ENCODE data around the gene CDC25B. TPM values are rescaled to one million over a fixed set of nuclear protein-coding genes. Genes with fewer than 3 reads are reported as not detected.

Gene CDC25B
- total and polyA plus RNA-seq, 2 of the 13 experiments (the other 11 are each of a cell fraction or from before 2014, with no cell fraction given), result 14.5 to 19.4 TPM

DNA sequence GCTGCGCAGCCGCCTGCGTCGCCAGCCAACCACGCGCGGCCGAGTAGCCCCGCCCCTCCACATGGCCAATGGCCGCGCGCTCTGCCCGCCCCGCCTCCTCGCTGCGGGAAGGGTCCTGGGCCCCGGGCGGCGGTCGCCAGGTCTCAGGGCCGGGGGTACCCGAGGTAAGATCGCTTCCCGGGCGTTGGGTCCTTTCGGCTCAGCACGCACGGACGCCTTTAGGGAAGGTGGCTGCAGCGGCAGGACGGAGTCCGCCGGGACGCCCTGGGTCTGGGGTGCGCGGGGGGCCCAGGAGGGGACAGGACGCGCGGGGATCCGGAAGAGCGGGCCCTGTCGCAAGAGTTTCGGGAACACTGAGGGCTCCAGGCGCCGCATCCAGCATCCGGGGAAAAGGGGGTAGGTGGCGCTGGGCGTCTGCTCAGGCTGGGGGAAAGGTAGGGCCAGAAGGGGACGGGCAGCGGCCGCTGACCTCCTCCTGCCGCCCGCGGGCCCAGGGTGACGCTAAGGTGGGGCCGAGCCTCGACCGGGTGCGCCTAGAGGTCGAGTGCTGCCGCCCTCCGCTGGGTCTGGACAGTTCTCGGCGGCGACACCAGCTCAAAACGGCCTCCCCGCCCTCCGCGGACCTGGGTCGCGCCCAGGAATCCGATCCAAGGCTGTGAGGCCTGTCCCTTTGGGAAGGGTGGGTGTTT lies 50.8 kb downstream of the CDC25B start, which contains the start of gene MAVS (continued):
- TF ChIP-seq RBM39 (IDR thresholded peaks at IDR 0.05; ENCODE audit: low read depth, low read length, poor library complexity, severe bottlenecking) (peak; percentile 99), HNRNPK (IDR thresholded peaks at IDR 0.05; ENCODE audit: low read depth, low read length, poor library complexity, severe bottlenecking) (peak; percentile 86), NR2F1 (CRISPR knock-in tag; IDR thresholded peaks at IDR 0.05) (peak; percentile 6 to 48; a peak in 2 of 4 replicates), PPARG (CRISPR knock-in tag; conservative IDR thresholded peaks at IDR 0.05) (0 out of 2 replicates have a peak, but pooled peaks have one; percentile 38), SMARCE1 (IDR thresholded peaks at IDR 0.05; ENCODE audit: borderline replicate concordance) (no peak), MEF2D (CRISPR knock-in tag; IDR thresholded peaks at IDR 0.05) (peak; percentile 74; the same call in 1 of the 2 replicates), ZKSCAN8 (CRISPR knock-in tag; IDR thresholded peaks at IDR 0.05; ENCODE audit: borderline replicate concordance) (peak; percentile 5), ZNF547 (CRISPR knock-in tag; IDR thresholded peaks at IDR 0.05) (peak; percentile 6; the same call in 1 of the 2 replicates), ZNF781 (CRISPR knock-in tag; IDR thresholded peaks at IDR 0.05; ENCODE audit: borderline replicate concordance, not compliant biosample characterization) (peak; percentile 81), SATB2 (CRISPR knock-in tag; IDR thresholded peaks at IDR 0.05) (peak; percentile 89), NAIF1 (CRISPR knock-in tag; IDR thresholded peaks at IDR 0.05; ENCODE audit: borderline replicate concordance) (no peak; the same call in 1 of the 2 replicates), ZBTB8A (CRISPR knock-in tag; IDR thresholded peaks at IDR 0.05; ENCODE audit: borderline replicate concordance, low read depth) (peak; percentile 64; the same call in 1 of the 2 replicates), TARDBP (CRISPR knock-in tag; IDR thresholded peaks at IDR 0.05) (peak; percentile 85), SNAPC2 (CRISPR knock-in tag; IDR thresholded peaks at IDR 0.05) (no peak), SRSF9 (IDR thresholded peaks at IDR 0.05; ENCODE audit: borderline replicate concordance, insufficient read depth, low read depth, low read length, poor library complexity, severe bottlenecking) (no peak), ZNF232 (CRISPR knock-in tag; IDR thresholded peaks at IDR 0.05; ENCODE audit: borderline replicate concordance) (0 out of 2 replicates have a peak, but pooled peaks have one; percentile 9), ZNF335 (CRISPR knock-in tag; IDR thresholded peaks at IDR 0.05) (peak; percentile 78; the same call in 1 of the 2 replicates), NR2F2 (IDR thresholded peaks at IDR 0.05; ENCODE audit: borderline replicate concordance, low read depth) (peak; percentile 24; the same call in 1 of the 2 replicates), SRF (IDR thresholded peaks at IDR 0.05; ENCODE audit: low read depth, low read length) (no peak), ZNF264 (CRISPR knock-in tag; IDR thresholded peaks at IDR 0.05) (peak; percentile 49; the same call in 1 of the 2 replicates), ZNF546 (CRISPR knock-in tag; conservative IDR thresholded peaks at IDR 0.05) (peak; percentile 99), TSC22D2 (CRISPR knock-in tag; IDR thresholded peaks at IDR 0.05; ENCODE audit: borderline replicate concordance) (no peak; the same call in 1 of the 2 replicates)
- TF ChIP-seq, protein P1, sequence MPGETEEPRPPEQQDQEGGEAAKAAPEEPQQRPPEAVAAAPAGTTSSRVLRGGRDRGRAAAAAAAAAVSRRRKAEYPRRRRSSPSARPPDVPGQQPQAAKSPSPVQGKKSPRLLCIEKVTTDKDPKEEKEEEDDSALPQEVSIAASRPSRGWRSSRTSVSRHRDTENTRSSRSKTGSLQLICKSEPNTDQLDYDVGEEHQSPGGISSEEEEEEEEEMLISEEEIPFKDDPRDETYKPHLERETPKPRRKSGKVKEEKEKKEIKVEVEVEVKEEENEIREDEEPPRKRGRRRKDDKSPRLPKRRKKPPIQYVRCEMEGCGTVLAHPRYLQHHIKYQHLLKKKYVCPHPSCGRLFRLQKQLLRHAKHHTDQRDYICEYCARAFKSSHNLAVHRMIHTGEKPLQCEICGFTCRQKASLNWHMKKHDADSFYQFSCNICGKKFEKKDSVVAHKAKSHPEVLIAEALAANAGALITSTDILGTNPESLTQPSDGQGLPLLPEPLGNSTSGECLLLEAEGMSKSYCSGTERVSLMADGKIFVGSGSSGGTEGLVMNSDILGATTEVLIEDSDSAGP (CRISPR knock-in tag; IDR thresholded peaks at IDR 0.05; ENCODE audit: borderline replicate concordance), result peak; percentile 95
- TF ChIP-seq, protein P2, sequence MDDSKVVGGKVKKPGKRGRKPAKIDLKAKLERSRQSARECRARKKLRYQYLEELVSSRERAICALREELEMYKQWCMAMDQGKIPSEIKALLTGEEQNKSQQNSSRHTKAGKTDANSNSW (CRISPR knock-in tag; IDR thresholded peaks at IDR 0.05; ENCODE audit: borderline replicate concordance), result no peak; the same call in 1 of the 2 replicates
- TF ChIP-seq, protein P3, sequence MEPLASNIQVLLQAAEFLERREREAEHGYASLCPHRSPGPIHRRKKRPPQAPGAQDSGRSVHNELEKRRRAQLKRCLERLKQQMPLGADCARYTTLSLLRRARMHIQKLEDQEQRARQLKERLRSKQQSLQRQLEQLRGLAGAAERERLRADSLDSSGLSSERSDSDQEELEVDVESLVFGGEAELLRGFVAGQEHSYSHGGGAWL (CRISPR knock-in tag; IDR thresholded peaks at IDR 0.05), result peak; percentile 88
- TF ChIP-seq, protein P4, sequence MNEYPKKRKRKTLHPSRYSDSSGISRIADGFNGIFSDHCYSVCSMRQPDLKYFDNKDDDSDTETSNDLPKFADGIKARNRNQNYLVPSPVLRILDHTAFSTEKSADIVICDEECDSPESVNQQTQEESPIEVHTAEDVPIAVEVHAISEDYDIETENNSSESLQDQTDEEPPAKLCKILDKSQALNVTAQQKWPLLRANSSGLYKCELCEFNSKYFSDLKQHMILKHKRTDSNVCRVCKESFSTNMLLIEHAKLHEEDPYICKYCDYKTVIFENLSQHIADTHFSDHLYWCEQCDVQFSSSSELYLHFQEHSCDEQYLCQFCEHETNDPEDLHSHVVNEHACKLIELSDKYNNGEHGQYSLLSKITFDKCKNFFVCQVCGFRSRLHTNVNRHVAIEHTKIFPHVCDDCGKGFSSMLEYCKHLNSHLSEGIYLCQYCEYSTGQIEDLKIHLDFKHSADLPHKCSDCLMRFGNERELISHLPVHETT (CRISPR knock-in tag; conservative IDR thresholded peaks at IDR 0.05), result peak; percentile 45

Measured in HepG2 (cell line).